Midbrain (tissue), 1 donor: ENCODE results near the gene SORCS1.
"Not testable (repeated sequence)": the region's sequence is repeated elsewhere in the genome, so short reads cannot be mapped to it uniquely, and the experiment has no call there.

ENCODE experiments used
- DNase-seq: peaks from one replicate; lab custom pipeline; 2025; lab: John Stamatoyannopoulos, UW

The SORCS1 gene

DNA sequence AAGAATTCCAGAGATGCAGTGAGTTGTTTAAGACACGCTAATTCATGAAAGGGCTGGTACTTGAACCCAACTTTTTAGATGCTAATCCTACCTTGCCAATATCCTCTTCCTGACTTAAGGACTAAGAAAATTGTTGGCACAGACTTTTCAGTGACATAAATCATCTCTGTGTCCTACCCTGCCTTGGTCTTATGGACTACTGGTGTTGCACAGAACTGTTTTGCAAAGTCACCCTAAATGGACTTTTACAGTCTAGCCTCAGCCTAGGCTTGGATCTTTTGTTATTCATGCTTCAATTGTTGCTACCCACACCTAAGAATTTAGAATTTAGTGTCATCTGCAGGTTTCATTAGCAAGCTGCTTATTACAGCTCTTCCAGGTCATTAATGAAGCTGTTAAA, 112.7 kb downstream of the SORCS1 start:
- DNase-seq, result no peak

DNA sequence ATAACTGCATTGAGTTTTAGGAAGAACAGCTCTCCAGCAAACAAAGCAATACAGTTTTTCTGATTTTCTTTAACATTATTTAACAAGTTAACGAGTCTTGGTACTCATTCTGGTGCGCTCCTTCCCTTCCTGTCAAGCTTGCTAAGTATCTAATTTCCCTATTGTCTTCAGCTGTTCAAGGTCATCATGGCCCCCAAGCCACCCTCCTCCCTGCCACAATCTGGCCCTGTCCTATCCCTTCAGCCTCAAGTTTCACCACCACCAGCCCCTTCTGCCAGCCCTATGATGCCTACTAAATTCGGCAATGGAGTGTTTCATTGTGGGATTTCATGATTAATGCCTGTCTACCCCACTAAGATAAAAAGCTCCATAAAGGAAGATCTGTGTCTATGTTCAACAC, 121.0 kb downstream of the SORCS1 start:
- DNase-seq, result no peak

DNA sequence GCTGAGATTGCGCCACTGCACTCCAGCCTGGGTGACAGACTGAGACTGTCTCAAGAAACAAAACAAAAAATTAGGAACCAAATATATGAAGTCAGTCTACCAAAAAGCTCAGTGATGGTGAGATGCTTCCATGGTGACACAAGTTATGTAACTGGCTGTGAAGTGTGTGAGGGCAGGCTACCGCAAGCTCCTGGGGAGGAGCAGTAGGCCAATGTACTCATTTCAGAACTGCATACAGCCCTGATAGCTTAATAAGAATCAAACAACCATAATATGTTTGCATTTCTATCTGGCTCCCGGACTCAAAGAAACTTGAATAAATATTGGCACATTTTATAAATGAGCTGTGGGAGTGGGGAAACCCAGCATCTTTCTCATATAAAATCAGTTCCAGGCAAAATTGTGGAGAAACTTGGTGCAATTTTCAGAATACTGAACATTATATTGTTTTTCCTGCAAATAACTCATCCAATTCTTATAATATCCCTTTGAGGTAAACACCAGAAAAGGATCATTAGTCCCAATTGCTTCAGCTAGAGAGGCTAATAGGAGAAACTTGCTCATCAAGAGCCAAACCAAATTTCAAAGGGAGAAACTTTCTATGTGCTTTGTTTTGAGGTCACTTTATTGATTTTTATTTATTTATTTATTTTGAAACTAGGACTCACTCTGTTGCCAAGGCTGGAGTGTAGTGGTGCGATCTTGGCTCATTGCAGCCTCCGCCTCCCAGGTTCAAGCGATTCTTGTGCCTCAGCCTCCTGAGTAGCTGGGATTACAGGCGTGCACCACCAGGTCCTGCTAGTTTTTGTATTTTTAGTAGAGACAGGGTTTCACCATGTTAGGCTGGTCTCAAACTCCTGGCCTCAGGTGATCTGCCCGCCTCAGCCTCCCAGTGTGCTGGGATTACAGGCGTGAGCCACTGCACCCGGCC, 127.0 kb downstream of the SORCS1 start:
- DNase-seq, result no peak

DNA sequence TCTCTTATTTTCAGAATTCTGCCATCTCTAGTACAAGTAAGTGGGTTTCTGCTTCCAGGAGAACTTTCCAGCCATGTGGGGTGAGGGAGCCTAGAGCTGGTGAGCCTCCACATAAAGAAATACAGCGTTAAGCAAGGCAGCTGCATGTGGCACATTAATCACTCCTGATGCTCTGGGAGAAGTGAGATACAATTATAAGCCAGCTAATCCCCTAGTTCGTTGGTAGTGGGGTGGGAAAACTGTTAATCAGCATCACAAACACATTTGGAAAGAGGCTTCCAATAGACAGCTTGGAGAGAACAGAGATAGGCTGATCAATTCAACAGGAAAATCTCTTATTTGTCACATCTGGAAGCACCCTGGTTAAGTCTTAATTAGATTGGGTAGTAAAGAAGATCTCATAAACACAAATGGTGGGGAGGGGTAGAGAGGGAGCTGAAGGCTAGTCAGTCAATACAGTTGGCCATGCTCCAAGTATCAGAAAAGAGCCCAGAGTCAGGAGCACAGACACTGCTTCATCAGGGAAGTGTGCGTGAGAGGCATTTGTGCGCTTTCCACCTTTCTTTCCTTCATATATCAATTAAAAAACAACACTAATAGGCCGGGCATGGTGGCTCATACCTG, 130.6 kb downstream of the SORCS1 start:
- DNase-seq, result no peak

DNA sequence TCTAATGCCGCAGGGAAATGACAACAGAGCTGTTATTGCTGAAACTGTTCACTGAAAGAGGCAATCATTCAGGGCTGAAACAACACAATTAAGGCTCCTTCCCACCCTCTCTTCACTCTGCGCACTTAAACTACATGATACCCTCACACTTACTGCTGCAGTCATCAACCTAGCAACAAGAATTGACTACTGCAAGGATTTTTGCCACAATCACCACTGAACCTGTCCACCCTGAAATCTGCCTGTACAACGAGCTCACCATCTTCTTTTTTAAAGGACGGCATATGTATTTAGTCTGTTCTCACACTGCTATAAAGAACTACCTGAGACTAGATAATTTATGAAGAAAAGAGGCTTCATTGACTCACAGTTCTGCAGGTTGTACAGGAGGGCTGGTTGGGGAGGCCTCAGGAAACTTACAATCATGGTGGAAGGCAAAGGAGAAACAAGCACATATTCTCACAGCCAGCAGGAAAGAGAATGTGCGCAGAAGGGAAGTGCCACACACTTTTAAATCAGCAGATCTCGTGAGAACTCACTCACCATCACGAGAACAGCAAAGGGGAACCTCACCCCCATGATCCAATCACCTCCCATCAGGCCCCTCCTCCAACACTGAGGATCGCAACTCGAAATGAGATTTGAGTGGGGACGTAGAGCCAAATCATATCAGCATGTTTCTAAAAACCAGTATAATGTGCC, 131.7 kb downstream of the SORCS1 start:
- DNase-seq, result no peak

DNA sequence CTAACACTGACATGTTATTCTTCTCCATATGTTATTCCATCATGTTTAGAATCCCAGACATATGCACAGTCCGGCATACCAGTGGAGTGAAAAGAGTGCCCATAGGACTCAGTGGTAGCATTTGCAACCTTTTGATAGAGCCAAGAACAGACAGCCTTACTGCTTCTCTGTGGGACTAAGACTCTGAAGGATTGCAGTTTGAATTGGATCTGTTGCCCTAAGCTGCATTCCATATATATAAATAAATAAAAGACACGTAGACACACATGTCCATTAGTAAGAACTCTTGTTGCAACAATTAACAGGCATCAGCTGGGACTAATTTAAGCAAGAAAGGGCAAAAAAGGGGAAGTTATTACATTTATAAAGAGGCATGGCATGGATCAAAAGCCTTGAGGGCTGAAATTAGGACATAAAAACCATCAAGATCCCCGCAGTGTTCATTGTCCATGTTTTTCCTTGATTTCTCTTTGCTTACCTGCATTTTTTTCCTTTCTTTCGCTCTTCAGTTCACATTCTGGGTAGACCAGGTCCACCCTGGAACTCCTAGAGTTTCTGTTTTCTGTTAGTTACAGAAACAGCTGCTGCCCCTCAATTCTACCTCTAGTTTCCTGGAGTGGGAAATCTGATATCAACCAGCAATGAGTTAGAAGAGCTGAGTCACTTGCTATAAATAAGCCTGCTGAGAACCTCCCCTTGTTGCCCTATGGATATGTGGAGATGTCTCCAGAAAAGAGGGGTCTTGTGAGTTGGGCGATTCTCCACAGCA, 132.4 kb downstream of the SORCS1 start:
- no peak for DNase-seq

DNA sequence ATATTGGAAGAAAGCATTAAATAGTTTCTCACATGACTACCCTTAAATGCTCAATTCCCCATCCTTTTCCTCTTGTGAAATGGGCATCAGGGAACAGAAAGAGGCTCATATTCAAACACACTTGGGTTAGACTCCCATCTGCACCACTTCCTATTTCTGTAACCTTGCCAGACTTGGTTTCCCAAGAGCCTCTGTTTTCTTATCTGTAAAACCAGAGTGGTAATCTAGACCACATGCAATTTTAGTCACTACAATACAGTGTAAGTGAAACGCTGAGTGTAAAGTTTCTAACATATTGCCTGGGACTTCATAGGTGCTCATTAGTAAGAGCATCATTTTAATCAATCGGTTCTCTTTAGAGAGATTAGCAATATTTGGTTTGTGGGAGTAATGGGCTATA, 136.3 kb downstream of the SORCS1 start:
- DNase-seq, result no peak

DNA sequence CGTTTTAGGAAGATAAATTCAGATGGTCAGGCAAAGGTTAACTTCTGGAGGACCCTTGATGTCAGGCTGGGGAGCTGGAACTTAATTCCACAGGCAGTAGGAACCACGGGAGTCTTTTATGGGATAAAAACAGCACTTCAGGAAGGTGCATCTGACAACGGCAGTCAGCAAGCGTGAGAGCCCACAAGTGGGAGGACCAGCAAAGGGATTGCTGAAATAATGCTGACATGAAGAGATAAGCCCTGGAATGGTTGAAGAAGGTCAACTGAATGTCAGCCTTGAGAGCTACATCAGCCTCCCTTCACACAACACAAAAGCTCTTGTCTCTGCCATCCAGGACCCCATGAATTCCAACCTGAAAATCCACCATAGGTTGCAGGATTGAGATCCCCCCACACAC, 138.8 kb downstream of the SORCS1 start:
- no peak for DNase-seq

DNA sequence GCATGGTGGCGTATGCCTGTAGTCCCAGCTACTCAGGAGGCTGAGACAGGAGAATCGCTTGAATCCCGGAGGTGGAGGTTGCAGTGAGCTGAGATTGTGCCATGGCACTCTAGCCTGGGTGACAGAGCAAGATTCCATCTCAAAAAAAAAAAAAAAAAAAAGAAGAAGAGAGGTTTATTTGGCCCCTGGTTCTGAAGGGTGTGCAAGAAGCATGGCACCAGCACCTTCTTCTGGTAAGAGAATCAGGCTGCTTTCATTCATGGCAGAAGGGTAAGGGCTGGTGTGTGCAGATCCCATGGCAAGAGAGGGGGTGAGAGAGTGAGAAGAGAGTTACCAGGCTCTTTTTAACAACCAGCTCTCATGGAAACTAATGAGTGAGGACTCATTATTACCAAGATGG, 140.5 kb downstream of the SORCS1 start:
- DNase-seq, result not testable (repeated sequence)

DNA sequence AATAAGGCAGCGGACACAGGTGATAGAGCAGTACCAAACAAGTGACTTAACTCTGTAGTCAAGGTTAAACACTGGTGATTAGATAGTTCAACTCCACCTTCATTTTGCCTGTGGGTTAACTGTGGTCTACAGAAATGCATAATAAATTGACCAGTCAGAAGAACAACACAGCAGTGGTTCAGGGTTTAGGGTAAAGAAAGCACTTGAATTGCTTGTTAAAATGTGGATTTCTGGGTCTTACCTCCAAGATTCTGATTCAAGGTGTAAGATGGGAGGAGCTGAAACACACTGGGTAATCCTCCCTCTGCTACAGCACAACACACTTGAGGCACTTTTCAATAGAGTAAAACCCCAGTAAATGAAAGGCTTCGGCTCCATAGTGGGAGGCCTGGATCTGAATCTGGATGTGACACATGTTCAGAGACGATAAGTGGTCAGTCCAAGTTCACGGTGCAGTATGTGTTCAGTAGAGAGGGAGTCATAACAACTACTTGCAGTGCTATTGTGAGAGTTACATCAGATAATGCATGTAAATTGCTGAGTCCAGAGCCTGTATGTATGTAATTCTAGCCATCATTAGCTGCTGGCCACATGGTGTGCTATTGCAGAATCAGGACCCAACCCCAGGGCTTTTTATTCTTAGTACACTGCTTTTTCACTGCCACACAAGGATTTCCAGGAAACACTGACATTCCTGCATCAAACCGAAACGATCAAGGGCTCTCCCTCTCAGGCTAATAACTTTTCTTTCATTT, 141.7 kb downstream of the SORCS1 start:
- DNase-seq, result no peak

DNA sequence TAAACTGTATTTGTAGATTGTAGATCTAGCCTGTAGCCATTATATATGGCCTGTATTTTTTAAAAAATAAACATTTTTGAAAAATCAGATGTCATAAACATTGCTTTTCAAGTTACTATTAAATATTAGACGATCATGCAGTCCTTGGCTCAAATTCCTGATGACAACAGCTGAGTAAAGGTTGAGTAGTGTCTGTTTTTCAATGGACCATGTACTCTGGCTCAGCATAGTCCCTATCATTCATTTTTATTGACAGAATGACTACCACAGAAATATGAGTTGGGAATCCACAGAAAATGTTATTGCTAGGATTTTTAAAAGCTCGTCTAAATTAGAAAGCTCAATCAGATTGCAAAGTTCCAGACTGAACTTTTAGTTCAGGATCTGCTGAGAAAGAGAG, 145.4 kb downstream of the SORCS1 start:
- DNase-seq, result no peak

DNA sequence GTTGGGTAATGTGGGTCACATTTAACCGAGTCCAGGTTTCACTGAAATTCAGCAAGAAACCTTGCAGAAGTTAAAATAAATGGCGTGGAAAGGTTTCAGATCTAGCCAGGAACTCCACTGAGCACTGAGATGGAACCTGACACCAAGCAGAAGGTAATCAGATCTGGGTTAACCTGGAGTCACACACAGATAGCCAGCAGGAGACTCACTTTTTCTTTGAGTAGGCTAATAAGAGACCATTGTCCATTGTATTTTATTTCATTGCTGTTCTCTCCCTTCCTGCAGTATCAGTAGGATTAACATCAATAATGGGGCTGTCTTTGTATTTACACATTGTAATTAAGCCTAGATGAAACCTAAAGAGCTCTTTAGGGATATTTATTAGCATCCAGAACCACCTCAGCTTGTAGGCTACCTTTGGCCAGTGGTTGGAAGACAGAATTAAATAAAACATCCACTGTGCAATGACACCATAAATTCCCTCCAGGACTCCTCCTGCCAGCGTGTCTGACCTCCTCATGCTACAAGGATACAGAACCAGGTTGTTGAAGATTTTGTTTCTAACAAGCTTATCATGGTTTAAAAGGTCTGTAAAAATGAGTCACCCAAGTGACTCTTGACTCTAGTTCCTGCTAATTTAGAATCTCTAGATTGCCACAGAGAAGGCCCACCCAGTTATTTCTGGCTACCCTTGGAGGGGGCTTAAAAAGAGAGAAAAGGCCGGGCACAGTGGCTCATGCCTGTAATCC, 151.1 kb downstream of the SORCS1 start:
- no peak for DNase-seq

DNA sequence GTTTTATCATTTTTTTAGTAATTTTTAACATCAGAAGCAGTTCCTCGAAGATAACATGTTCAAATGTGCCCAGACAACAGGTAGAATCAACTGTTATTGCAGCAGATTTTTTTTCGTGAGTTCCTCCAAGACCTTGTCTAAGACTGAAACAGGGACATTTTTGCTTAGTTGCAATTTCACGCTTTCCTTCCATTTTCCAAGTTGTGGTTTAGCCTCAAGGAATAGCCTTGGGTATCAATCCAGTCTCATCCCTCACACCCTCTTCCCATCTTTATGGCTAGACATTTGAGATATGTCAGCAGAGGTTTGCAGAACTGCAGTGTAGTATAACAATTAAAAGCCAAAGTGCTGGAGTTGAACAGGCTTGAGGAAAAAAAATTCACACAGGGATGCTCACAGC, 152.5 kb downstream of the SORCS1 start:
- no peak for DNase-seq

DNA sequence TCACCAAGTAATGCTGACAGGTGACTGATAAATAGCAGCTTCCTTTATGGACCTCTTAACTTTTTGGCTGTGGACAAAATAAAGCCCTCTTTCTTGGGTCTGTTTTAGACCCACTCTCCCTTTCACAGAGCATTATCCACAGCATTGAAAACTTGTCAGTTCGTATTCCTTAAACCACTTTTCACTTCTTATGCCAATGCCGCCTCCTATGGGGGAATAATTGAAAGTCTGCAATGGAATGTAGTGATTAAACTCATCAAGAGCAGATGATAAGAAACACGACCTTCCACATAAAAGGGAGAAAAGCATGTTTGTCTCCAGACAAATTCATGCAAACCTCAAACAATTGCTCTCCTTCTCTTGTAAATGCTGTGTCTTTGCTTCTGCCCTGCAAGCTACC, 153.4 kb downstream of the SORCS1 start:
- DNase-seq, result no peak

DNA sequence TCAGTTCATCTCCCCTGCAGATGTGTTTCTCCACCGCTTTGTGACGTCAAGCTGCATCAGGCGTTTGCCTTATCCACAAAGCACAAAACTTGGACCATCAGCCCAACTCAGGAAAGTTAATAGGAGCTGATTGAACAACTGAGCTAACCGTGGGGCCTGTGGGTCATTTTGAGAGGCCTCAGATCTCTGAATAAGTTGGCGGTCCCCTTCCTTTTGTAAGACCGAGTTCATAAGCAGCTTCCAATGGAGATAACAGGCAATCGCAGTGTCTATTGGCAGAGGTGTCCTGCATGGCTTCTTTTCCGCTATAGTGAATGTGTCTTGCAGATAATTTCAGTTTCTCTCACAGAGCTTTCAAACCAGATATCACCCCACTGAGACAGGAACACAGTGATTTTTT, 154.0 kb downstream of the SORCS1 start:
- no peak for DNase-seq

DNA sequence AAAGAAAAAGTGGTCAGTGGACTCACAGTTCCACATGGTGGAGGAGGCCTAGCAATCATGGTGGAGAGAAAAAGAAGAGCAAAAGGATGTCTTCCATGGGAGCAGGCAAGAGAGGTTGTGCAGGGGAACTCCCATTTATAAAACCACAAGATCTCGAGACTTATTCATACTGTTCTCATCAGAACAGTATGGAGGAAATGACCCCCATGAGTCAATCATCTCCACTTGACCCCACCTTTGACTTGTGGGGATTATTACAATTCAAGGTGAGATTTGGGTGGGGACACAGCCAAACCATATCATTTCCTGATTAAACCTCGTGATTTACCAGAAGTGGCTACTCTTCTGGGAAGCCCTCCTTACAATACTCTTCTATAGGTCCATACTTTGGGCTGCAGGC, 160.1 kb downstream of the SORCS1 start:
- no peak for DNase-seq

DNA sequence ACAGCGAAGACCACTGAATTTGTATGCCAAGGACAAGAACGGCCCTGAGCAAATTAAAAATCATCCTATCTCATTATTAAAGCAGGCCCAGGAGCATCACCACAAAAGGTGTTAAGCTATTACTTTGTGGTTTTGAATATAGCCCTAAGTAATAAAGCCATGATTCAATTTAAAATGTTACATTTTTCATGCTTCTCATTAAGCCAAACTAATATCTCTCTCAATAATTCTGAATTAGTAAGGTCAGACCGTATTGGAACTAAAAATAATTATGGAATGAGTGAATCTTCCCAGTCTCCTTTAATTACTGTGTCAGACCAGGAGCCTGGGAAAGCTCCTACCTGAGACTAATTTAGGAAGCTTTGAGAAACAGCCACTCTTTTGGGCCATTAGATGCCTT, 162.4 kb downstream of the SORCS1 start:
- no peak for DNase-seq

DNA sequence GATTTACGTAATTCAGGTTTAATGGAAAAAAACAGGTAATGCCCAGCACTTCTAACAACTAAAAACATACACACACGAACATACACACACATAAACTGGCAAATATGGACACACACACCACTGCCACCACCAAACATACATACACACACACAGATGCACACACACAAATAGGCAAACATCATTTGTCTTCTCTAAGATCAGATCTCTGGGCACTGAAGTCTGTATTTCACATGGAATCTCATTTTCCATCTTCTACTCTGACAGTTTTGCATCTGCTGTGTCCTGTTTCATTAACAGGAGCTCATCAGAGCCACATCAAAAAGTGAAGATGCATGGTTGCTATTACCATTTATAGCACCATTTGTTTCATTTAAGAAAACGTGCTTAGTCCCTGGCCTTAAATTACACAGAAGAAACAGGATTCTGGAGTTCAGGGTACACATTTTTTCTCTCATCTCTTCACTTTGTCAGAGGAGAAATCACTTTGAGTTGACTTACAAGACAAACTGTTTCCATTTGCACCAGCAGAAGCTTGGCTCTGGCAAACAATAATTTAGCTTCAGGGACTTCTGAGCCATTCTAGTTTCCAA, 165.3 kb downstream of the SORCS1 start:
- DNase-seq, result no peak

DNA sequence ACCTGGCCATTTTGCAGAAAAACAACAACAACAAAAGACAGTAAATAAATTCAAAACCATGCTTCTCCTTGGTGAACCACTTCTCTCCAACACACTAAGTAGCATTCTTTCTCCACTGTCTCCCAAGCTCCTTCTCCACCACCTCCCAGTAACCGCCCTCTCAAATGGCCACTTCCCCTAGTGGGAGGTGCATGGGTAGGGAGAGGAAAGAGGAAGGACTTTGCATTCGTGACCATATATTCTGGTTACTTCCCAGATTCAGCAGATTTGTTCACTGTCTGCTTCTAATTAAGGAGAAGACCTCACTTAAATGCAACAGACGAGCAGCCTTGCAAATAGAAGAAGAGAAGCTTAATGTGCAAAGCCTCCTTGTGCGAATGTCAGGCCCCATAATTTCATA, 166.8 kb downstream of the SORCS1 start:
- peak; percentile 20 for DNase-seq

DNA sequence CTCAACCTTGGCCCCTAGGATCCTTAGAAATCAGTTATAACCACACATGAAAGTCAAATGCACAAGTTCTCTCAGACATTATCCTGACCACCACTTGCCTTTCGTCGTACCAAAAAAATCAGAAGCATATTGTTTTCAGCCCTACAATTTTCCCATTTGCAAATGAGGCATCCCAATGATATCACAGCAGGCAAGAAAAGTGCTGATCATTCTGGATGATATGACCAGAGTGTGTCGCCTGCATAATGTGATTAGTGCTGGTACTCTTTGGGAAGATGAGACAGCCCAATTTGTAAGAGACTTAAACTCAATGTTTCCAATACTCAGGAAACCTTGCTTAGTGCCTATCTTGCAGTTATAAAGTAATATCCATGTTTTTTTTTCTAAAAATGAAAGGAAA, 168.0 kb downstream of the SORCS1 start:
- no peak for DNase-seq
